CD4-positive, alpha-beta T cell treated with Interleukin-2 at 100 ng/mL for 4 hours (primary cell): ENCODE measurements around the gene SH3GL1.
A peak's percentile ranks its signal among the peaks of the same experiment; 100 is the strongest.

Experiments
- DNase-seq: peaks from one replicate; pipeline ENCODE4 v3.0.0-alpha.2; 2020; ENCODE audit warnings: low spot score

The SH3GL1 gene

DNA sequence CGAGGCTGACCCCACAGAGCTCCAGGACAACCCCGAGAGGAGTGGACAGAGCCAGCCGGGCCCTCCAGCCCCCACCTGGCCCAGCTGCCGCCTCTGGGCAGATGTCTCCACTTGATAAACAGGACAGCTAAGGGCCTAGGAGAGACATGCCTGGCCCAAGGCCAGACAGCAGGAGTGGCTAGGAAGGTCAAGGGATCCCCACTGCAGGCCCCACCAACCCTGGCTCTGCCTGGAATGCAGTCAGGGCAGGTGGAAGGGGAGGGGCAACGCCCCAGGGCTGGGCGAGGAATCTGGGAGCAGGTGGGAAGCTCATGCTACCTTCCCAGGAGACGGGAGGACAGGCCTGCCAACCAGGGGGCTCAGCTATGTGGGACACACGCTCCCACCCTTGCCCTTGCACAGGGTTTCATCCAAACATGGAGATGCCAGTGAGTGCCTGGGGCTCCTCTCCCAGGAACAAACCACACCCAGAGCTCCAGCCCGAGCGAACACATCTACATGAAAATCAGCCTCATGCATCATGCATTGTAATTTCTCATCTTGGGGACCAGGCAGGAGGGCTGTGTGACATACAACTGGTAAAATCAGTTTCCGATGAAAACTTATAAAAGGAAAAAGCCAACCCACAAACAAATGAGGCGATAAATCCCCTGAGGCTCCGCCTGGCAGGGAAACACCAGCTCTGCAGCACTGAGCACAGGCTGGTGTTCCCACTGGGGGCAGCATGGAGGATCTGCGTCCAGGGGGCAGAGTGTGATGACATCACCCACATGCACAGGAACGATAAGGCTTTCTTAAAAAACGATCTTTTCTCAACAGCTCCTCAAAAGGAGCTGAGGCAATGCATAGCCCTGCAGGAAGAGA is 25.0 kb downstream of the SH3GL1 start:
- DNase-seq: no peak

DNA sequence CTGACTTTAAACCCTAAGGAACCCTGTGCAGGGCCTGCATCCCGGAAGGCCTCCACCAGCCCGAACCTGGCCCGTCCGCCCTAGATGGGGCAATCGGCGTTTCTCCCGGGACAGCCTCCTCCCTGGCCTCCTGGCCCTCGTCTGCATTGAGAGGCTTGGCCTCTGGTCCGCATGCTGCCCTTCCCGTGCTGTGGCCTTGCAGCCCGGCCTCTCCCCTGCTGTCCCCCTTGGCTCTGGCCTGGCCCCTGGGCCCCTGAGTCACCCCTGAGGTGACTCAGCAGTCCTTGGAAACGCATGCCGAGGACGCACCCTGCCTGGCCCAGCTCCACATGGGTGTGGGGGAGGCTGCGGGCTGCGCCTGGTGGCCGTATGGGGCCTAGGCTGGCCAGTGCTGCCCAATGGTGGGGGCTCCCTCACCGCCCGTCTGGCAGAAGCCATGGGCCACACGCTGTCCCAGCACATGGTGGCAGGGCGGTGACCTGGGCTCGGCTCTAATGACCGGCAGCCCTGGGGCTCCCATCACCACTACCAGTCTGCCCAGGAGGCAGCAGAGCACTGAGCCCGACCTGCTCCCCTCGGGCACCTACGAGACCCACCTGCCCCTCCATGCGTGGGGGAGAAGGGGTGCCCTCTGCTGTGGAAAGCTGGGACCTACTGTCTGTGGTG is 25.7 kb downstream of the SH3GL1 start:
- no peak for DNase-seq

DNA sequence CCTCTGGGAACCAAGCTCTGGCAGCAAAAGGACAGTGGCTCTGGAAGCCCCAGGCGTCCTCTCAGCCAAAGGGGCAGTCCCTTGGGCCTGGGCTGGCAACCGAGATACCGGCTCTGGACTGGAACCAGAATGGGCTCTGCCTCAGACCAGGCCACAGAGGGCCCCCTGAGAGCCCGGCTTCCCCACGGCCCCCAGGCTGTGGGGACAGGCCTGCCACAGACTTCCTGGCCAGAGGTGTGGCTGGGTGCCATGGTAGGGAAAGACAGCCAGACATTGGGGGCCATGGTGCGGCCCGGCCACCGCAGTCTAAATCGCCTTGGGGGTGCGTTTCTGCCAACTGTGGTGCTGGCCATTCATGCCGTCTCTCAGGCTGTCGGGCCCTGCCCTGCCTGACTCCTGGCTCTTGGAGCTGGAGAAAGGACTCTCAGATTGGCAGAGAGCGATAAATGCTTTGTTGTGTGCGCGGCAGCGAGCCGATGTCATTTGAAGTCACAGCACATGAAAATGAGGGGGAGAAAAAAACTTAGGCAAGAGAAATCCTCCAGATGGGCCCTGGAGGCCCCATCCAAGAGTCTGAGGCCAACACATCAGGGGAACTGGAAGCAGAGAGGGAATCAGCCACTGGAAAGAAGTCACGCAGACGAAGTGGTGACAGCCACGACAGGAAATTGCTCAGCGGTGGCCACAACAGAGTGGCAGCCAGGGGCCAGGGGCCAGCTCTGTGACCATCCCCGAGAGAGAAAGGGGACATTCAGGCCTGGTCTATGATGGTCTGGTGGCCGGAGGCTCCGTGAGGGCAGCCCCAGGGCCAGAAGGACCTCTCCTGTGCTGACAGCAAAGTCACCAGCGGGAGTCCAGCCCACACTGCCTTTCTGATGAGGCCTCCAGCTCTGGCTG is 26.5 kb downstream of the SH3GL1 start:
- DNase-seq: no peak

GRCh38 chr19:4373013-4373367 is 27.4 kb downstream of the SH3GL1 start:
- DNase-seq: no peak

DNA sequence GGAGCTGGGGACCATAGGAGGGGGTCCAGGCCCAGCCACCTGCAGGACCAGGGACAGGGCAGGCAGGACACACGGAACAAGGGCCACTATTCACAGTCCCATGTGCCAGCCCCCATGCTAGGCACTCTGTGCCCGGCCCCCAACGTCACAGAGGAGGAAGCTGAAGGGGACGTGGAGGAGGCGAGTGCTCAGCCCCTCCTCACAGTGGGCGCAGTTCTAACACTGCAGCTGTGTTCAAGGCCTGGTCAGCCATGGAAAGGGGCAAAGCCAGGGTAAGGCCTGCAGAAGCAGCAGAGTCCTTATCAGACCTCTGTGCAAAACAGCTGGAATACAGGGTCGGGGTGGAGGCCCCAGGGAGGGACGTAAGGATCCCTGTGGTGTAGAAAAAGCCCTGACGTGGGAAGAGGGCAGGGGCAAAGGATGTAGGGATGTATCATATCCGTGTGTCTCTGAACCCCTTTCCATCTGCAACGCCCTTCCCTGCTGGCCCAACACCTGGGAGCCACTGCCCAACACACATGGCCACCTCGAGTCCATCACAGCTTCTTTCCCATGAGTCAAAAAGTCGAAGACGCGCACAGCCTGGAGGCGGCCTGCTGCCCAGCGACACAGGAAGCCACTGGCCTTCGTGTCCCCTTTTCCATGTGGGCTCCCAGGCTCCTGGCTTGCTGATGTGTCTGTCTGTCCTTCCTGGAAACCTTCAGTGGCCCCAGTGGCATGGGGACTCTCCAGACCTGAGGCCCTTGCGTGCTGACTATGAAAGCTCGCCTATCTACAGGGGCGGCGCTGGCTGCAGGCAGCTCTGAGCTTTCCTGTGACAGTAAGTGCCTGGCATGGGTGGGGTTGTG is 28.0 kb downstream of the SH3GL1 start:
- no peak for DNase-seq

DNA sequence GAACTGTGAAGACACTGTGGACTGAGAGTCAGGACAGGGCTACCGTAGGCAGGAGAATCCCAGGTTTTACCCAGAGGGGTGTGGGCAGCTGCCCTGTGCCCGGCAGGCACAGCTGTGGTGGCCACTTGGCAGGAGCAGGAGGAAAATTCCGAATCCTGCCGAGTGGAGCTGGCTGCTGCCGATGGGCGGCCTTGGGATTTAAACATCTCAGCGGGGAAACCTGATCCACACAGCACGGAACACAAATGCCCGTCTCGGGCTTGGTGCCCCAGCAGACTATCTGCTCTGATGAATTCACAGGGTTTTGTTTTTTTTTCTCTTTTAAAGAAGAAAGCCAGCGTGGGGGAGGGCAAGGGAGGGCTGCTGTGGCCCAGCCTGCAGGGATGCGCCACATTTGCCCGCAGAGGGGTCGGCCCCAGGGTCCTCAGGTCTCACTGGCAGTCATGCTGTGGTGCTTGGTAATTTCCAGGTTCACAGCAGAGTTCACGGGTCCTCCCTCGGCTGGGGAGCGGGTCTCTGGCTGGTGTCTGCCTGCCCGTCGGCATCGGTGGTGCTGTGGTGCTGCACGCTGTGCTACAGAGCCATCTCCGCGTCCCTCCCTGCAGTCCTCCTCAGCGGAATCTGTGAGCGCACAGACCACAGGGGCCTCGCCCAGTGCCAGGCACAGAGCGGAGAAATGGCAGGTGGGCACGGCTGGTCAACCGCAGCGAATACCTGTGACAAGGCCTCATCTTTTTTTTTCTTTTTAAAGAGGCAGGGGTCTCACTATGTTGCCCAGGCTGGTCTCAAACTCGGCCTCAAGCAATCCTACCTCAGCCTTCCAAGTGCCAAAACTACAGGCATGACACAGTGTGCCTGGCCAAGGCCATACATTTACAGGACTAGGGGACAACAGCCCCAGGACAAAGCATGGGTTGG is 28.8 kb downstream of the SH3GL1 start:
- no peak for DNase-seq

DNA sequence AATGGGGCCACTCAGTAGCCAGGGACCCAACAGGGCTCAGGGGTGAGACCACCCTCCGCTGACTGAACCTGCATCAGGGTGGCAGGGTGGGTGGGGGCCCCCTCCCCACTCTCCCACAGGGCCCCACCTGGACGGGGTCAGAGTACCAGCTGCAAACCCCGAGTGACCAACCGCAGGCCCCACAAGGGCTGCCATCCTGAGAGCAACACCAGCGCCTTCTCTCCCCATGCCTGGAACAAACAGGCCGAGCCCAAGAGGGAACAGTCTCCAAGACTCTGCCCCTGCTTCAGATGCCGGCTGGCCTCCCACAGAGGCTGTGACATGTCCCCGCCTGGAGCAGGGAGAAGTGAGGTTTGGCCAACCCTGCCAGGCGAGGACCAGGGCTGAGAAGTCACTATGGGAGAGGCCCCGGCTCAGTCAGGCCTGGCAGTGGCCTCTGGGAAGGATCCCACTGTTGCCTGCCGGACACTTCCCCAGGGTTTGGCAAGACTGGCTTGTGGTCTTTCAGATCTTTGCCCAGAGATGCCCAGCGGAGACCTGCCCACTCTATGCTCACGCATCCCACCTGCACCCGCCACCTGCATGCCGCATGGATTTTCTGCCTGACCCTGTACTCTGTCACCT is 29.8 kb downstream of the SH3GL1 start:
- no peak for DNase-seq

DNA sequence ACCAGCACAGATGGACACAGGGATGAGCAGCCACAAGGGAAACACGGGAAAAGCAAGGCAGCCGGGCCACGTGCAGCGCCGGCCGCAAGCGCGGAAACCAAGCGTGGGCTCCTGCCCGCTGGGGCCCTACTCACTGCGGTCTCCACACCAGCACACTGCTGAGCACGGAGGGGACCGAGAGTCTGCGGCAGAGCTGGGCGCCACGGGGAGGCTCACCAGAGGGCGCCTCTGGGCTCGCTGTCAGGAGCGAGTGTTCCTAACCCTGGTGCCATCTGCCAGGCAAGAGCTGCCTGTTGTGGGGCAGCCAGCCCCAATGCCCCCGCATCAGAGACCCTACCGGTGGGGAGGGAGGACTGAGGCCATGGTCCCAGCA is 30.5 kb downstream of the SH3GL1 start:
- peak; percentile 78 for DNase-seq

- peak; percentile 78 for DNase-seq
Measured at GRCh38 chr19:4369109-4369887, 31.0 kb downstream of the SH3GL1 start.

GRCh38 chr19:4368128-4368820 is 32.1 kb downstream of the SH3GL1 start:
- DNase-seq: no peak

DNA sequence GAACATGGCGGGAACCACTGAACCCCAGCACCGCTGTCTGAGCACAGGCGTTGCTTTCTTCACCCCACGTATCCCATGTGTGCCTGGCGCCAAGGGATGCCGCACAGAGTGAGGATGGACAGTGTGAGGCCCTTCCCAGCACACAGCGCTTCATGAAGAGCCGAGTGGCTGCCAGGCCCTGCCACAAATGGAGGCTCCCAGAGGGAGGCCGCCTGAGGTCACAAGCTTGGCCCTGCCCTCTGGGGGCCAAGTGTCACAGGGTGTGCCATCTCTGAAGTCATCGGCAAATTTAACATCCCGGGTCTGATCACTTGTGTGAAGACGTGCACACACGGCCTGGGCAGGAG is 32.6 kb downstream of the SH3GL1 start:
- DNase-seq: no peak

- DNase-seq: no peak
Measured at GRCh38 chr19:4367336-4367723, 33.0 kb downstream of the SH3GL1 start.

GRCh38 chr19:4366666-4367335 is 33.5 kb downstream of the SH3GL1 start:
- no peak for DNase-seq

DNA sequence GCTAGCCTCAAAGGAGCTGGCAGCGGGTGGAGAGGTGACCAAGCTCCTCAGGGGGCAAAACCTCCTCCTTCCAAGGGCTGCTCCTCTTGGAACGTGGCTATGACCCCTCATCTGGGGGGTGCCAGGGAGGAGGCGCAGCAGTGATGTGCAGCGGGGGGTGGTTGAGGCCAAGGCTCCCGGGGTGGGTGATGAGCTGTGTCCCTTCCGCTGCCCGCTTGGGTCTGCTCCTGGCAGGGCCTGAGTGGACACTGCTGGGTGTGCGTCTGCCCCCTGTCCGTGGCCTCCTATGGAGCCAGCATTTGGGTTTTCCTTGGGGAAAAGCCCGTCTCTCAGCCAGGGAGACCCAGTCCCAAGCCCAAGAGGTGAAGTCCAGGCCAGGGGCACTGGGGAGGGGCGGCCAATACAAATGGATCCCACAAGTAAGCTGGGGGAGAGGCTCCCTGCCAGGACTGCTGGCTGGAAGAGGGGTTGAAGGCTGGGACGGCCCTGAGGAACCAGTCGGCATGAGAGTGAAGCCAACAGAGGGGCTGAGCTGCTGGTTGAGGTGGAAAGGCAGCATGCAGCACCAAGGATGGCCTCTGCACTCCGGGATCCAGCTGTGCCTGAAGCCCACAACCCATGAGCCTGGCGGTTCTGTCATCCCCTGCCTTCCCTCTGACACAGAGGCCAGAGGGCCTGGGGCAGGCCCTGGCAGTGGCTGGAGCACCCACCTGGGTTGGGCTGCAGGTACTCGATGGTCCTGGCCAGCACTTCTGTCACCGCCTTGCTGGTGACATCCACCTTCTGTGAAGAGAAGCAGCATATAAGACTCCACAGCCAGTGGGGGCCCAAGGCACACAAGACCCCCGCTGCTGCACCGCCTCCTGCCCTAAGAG is 34.3 kb downstream of the SH3GL1 start:
- no peak for DNase-seq

GRCh38 chr19:4365341-4365740 is 35.0 kb downstream of the SH3GL1 start:
- DNase-seq: no peak

- DNase-seq: no peak
Measured at GRCh38 chr19:4363571-4364304, 36.6 kb downstream of the SH3GL1 start.
